HEK293 (cell line): Measurements from ENCODE around the gene CYP2E1.

Source experiments
- GLIS1 ChIP-seq: fragments of 450-650 bp; formaldehyde crosslinking; IDR thresholded peaks from 2 replicates; pipeline ENCODE4 v1.5.1; 2016; ENCODE audit warnings: missing biosample characterization, missing genetic modification characterization
- YY1 ChIP-seq: fragments of 450-650 bp; formaldehyde crosslinking; IDR thresholded peaks from 2 replicates; pipeline ENCODE4 v1.5.1; 2018; ENCODE audit warnings: missing biosample characterization, missing genetic modification characterization
- ZNF302 ChIP-seq: fragments of 450-650 bp; formaldehyde crosslinking; IDR thresholded peaks from 2 replicates; pipeline ENCODE4 v1.5.1; 2016; ENCODE audit warnings: missing biosample characterization, missing genetic modification characterization, low read depth
- ZSCAN30 ChIP-seq: fragments of 450-650 bp; IDR thresholded peaks from 2 replicates; pipeline ENCODE4 v1.5.1; 2018; ENCODE audit warnings: missing biosample characterization, mild to moderate bottlenecking, missing genetic modification characterization, moderate library complexity
- TF ChIP-seq, protein P1 (sequence below): fragments of 450-650 bp; formaldehyde crosslinking; IDR thresholded peaks from 2 replicates; pipeline ENCODE4 v1.5.1; 2016; ENCODE audit warnings: missing biosample characterization, missing genetic modification characterization
- TF ChIP-seq, protein P2 (sequence below): sonication (generic); formaldehyde crosslinking; IDR thresholded peaks from 2 replicates; pipeline ENCODE4 v1.8.1; 2022; ENCODE audit warnings: mild to moderate bottlenecking, moderate library complexity, missing genetic modification reagents
- TF ChIP-seq, protein P3 (sequence below): fragments of 450-650 bp; formaldehyde crosslinking; IDR thresholded peaks from 2 replicates; pipeline ENCODE4 v1.5.1; 2016; ENCODE audit warnings: missing biosample characterization, missing genetic modification characterization, low read depth

DNA sequence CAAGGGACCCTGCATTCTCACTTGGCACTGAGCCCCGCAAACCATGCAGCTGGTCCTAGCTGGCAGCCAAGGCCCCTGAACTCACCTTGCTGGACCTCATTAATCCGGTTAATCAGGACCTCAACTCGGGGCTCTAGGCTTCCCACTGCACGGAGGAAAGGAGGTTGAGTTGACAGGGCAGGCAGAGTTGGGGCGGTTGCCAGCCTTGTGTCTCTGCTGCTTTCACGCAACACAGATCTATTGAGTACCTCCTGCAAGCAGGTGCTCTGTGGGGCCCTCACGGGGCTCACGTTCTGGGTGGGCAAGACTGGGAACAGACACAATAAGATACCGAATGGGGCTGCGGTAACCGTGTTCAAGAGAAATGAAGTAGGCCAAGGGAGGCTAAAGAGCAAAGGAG, 32.1 kb downstream of the CYP2E1 start:
- TF ChIP-seq, protein P1, sequence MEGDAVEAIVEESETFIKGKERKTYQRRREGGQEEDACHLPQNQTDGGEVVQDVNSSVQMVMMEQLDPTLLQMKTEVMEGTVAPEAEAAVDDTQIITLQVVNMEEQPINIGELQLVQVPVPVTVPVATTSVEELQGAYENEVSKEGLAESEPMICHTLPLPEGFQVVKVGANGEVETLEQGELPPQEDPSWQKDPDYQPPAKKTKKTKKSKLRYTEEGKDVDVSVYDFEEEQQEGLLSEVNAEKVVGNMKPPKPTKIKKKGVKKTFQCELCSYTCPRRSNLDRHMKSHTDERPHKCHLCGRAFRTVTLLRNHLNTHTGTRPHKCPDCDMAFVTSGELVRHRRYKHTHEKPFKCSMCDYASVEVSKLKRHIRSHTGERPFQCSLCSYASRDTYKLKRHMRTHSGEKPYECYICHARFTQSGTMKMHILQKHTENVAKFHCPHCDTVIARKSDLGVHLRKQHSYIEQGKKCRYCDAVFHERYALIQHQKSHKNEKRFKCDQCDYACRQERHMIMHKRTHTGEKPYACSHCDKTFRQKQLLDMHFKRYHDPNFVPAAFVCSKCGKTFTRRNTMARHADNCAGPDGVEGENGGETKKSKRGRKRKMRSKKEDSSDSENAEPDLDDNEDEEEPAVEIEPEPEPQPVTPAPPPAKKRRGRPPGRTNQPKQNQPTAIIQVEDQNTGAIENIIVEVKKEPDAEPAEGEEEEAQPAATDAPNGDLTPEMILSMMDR (tag by site-specific recombination) = no peak
- TF ChIP-seq, protein P2, sequence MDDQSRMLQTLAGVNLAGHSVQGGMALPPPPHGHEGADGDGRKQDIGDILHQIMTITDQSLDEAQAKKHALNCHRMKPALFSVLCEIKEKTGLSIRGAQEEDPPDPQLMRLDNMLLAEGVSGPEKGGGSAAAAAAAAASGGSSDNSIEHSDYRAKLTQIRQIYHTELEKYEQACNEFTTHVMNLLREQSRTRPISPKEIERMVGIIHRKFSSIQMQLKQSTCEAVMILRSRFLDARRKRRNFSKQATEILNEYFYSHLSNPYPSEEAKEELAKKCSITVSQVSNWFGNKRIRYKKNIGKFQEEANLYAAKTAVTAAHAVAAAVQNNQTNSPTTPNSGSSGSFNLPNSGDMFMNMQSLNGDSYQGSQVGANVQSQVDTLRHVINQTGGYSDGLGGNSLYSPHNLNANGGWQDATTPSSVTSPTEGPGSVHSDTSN (CRISPR knock-in tag) = no peak
- TF ChIP-seq ZNF302 (tag by site-specific recombination) (no peak), ZSCAN30 (tag by site-specific recombination) (no peak), GLIS1 (tag by site-specific recombination) (no peak), YY1 (no peak)
- TF ChIP-seq, protein P3, sequence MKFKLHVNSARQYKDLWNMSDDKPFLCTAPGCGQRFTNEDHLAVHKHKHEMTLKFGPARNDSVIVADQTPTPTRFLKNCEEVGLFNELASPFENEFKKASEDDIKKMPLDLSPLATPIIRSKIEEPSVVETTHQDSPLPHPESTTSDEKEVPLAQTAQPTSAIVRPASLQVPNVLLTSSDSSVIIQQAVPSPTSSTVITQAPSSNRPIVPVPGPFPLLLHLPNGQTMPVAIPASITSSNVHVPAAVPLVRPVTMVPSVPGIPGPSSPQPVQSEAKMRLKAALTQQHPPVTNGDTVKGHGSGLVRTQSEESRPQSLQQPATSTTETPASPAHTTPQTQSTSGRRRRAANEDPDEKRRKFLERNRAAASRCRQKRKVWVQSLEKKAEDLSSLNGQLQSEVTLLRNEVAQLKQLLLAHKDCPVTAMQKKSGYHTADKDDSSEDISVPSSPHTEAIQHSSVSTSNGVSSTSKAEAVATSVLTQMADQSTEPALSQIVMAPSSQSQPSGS (tag by site-specific recombination) = no peak
